Liver (tissue), 10 donors: Measurements from ENCODE around the gene LRPPRC. TPM values are rescaled to one million over a fixed set of nuclear protein-coding genes. Genes with fewer than 3 reads are reported as not detected.

ENCODE experiments used
- DNase-seq: peaks from one replicate; pipeline ENCODE4 v3.0.0-alpha.2; 2017; ENCODE audit warnings: low spot score
- H3K27ac ChIP-seq, 2 donors: one replicate each; pipeline ENCODE4 v1.7.0; 2013; ENCODE audit warnings: inconsistent platforms in 2 of 2, low read length in 2 of 2, control low read depth in 1 of 2, low read depth in 1 of 2, mild to moderate bottlenecking in 1 of 2
- H3K27me3 ChIP-seq, 4 donors: one replicate each; pipeline versions ENCODE4 v1.6.1 to v1.7.0; 2013; ENCODE audit warnings: low read length in 3 of 4, inconsistent platforms in 1 of 4, mild to moderate bottlenecking in 1 of 4, moderate library complexity in 1 of 4; ENCODE audit not compliant: control insufficient read depth in 4 of 4, insufficient read depth in 4 of 4
- H3K36me3 ChIP-seq, 4 donors: one replicate each; pipeline versions ENCODE4 v1.6.1 to v1.7.0; 2013; ENCODE audit warnings: low read length in 3 of 4, mild to moderate bottlenecking in 3 of 4, low read depth in 1 of 4, moderate library complexity in 1 of 4; ENCODE audit not compliant: control insufficient read depth in 4 of 4, insufficient read depth in 3 of 4
- H3K4me1 ChIP-seq, 4 donors: one replicate each; pipeline versions ENCODE4 v1.6.1 to v1.7.0; 2013; ENCODE audit warnings: low read length in 3 of 4, mild to moderate bottlenecking in 3 of 4, moderate library complexity in 1 of 4; ENCODE audit not compliant: control insufficient read depth in 4 of 4, insufficient read depth in 4 of 4
- H3K4me3 ChIP-seq, 3 donors: one replicate each; pipeline versions ENCODE4 v1.6.1 to v1.7.0; 2013; ENCODE audit warnings: low read length in 3 of 3, control low read depth in 1 of 3, low read depth in 1 of 3, mild to moderate bottlenecking in 1 of 3
- H3K9ac ChIP-seq, 2 donors: one replicate each; pipeline ENCODE4 v1.7.0; 2013; ENCODE audit warnings: low read length in 2 of 2, mild to moderate bottlenecking in 2 of 2, moderate library complexity in 2 of 2, control low read depth in 1 of 2, low read depth in 1 of 2
- H3K9me3 ChIP-seq, 4 donors: one replicate each; pipeline versions ENCODE4 v1.6.1 to v1.7.0; 2013; ENCODE audit warnings: low read length in 3 of 4; ENCODE audit not compliant: control insufficient read depth in 4 of 4
- EGR1 ChIP-seq, 2 donors: IDR thresholded peaks; 2 replicates each; pipeline ENCODE4 v1.6.1; 2016 to 2018; ENCODE audit warnings: antibody characterized with exemption in 2 of 2, low read depth in 2 of 2
- FOXA1 ChIP-seq: IDR thresholded peaks from 2 replicates; pipeline ENCODE4 v1.6.1; 2016; ENCODE audit warnings: antibody characterized with exemption
- FOXA2 ChIP-seq: IDR thresholded peaks from 2 replicates; pipeline ENCODE4 v1.6.1; 2016; ENCODE audit warnings: antibody characterized with exemption
- HNF4A ChIP-seq, 2 donors: conservative IDR thresholded peaks; 2 replicates each; pipeline ENCODE4 v1.6.1; 2016; ENCODE audit warnings: antibody characterized with exemption in 2 of 2, mild to moderate bottlenecking in 2 of 2
- HNF4G ChIP-seq: IDR thresholded peaks from 2 replicates; pipeline ENCODE4 v1.6.1; 2016; ENCODE audit warnings: antibody characterized with exemption
- JUND ChIP-seq, 2 donors: IDR thresholded peaks; 2 replicates each; pipeline ENCODE4 v1.6.1; 2016; ENCODE audit warnings: antibody characterized with exemption in 2 of 2
- RAD21 ChIP-seq, 2 donors: IDR thresholded peaks; 2 replicates each; pipeline ENCODE4 v1.6.1; 2016; ENCODE audit warnings: antibody characterized with exemption in 2 of 2, mild to moderate bottlenecking in 2 of 2
- RXRA ChIP-seq, 2 donors: IDR thresholded peaks; 2 replicates each; pipeline ENCODE4 v1.6.1; 2017 to 2018; ENCODE audit warnings: antibody characterized with exemption in 2 of 2, mild to moderate bottlenecking in 1 of 2
- SP1 ChIP-seq: IDR thresholded peaks from 2 replicates; pipeline ENCODE4 v1.6.1; 2018; ENCODE audit warnings: antibody characterized with exemption, mild to moderate bottlenecking
- TAF1 ChIP-seq: conservative IDR thresholded peaks from 2 replicates; pipeline ENCODE4 v1.6.1; 2016; ENCODE audit warnings: antibody characterized with exemption, mild to moderate bottlenecking
- YY1 ChIP-seq: IDR thresholded peaks from 2 replicates; pipeline ENCODE4 v1.6.1; 2016; ENCODE audit warnings: antibody characterized with exemption, mild to moderate bottlenecking
- WGBS: extraction: QIAGEN DNeasy Blood & Tissue Kit; methylation state at CpG from one replicate; pipeline ENCODE4 v1.1.7; 2013; 5-methylcytosine and 5-hydroxymethylcytosine counted together
- polyA plus RNA-seq, 2 donors: library from polyadenylated mRNA; stranded (reverse) in 1 of 2; unstranded in 1 of 2; fragments of 200-250 nt in 1 of 2; fragments of >200 nt in 1 of 2; fragmentation: Nextera tagmentation in 1 of 2; extraction: Ambion mirVana in 1 of 2; gene quantifications; one replicate each; pipeline versions ENCODE4 v1.2.1 to v1.2.3, GENCODE V29; 2013 to 2015
- small RNA-seq: library from RNA; depleted of rRNA; stranded (forward); fragments of <200 nt; gene quantifications from one replicate; pipeline ENCODE3, GENCODE V24; 2014
- total RNA-seq, 2 donors: library from RNA; depleted of rRNA; stranded (reverse); fragments of >200 nt; gene quantifications; one replicate each; pipeline ENCODE4 v1.2.3, GENCODE V29; 2014
- TF ChIP-seq, protein P1 (sequence below): IDR thresholded peaks from 2 replicates; pipeline ENCODE4 v1.6.1; 2016; ENCODE audit warnings: antibody characterized with exemption
- TF ChIP-seq, protein P2 (sequence below): fragments of 150-350 bp; IDR thresholded peaks from 2 replicates; pipeline ENCODE4 v1.5.1; 2017; ENCODE audit warnings: improper control_type of control experiment, low read depth, low read length; ENCODE audit not compliant: missing input control
- TF ChIP-seq, protein P3 (sequence below): IDR thresholded peaks from 2 replicates; pipeline ENCODE4 v1.6.1; 2016; ENCODE audit warnings: antibody characterized with exemption
- donor health status: healthy.
- donor health status: healthy.
- donor health status: healthy.
- donor health status: healthy.
- donor health status: healthy.

The LRPPRC gene
- total and polyA plus RNA-seq, 4 donors = 24.5 to 62.3 (median 34.4) TPM

GRCh38 chr2:43837831-43838559, 157.8 kb downstream of the LRPPRC start:
- DNase-seq = no peak
- no peaks in the 10 kb centered on the region for H3K27me3 ChIP-seq
- peaks cover 3 to 64% (median 46%) of the 10 kb centered on the region in 4 donors for H3K4me1 ChIP-seq
- peak overlapping the region; percentile 15 to 77 (median 58) for H3K4me3 ChIP-seq
- TF ChIP-seq TAF1 = no peak
- TF ChIP-seq RAD21 (IDR thresholded peaks at IDR 0.05) = peak in 1 of 2 donors; percentile 40
- H3K9ac ChIP-seq = peak overlapping the region; percentile 50 to 91
- 40% methylated on average over 21 of the region's 21 CpGs for WGBS
- H3K9me3 ChIP-seq = no peaks in the 10 kb centered on the region
- H3K27ac ChIP-seq = peak overlapping the region; percentile 85 to 89
- H3K36me3 ChIP-seq = peaks cover 0 to 2% (median under 1%) of the 10 kb centered on the region in 4 donors

- H3K36me3 ChIP-seq = peaks cover 2 to 5% (median 3%) of the 10 kb centered on the region in 4 donors
- H3K27me3 ChIP-seq = no peaks in the 10 kb centered on the region
- H3K9ac ChIP-seq = peak overlapping the region; percentile 28 to 91
- H3K9me3 ChIP-seq = no peaks in the 10 kb centered on the region
- no peak for TF ChIP-seq RAD21 (IDR thresholded peaks at IDR 0.05)
- TF ChIP-seq, protein P1, sequence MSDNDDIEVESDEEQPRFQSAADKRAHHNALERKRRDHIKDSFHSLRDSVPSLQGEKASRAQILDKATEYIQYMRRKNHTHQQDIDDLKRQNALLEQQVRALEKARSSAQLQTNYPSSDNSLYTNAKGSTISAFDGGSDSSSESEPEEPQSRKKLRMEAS = no peak
- TF ChIP-seq FOXA1 = no peak
- TF ChIP-seq, protein P2, sequence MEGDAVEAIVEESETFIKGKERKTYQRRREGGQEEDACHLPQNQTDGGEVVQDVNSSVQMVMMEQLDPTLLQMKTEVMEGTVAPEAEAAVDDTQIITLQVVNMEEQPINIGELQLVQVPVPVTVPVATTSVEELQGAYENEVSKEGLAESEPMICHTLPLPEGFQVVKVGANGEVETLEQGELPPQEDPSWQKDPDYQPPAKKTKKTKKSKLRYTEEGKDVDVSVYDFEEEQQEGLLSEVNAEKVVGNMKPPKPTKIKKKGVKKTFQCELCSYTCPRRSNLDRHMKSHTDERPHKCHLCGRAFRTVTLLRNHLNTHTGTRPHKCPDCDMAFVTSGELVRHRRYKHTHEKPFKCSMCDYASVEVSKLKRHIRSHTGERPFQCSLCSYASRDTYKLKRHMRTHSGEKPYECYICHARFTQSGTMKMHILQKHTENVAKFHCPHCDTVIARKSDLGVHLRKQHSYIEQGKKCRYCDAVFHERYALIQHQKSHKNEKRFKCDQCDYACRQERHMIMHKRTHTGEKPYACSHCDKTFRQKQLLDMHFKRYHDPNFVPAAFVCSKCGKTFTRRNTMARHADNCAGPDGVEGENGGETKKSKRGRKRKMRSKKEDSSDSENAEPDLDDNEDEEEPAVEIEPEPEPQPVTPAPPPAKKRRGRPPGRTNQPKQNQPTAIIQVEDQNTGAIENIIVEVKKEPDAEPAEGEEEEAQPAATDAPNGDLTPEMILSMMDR = no peak
- no peak for TF ChIP-seq FOXA2
- TF ChIP-seq TAF1 = no peak
- no peak for TF ChIP-seq EGR1 (IDR thresholded peaks at IDR 0.05; ENCODE audit: low read depth in 2 of 2)
- no peak for TF ChIP-seq JUND (IDR thresholded peaks at IDR 0.05)
- no peak for TF ChIP-seq HNF4A (conservative IDR thresholded peaks at IDR 0.05)
- no peak for TF ChIP-seq SP1
- no peak for TF ChIP-seq YY1
- no peak for TF ChIP-seq RXRA (IDR thresholded peaks at IDR 0.05)
- TF ChIP-seq HNF4G = no peak
- TF ChIP-seq, protein P3, sequence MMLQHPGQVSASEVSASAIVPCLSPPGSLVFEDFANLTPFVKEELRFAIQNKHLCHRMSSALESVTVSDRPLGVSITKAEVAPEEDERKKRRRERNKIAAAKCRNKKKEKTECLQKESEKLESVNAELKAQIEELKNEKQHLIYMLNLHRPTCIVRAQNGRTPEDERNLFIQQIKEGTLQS = no peak
- 39% methylated on average over 4 of the region's 4 CpGs for WGBS
- no peak overlapping the region for H3K27ac ChIP-seq
- peaks cover 3 to 56% (median 40%) of the 10 kb centered on the region in 4 donors for H3K4me1 ChIP-seq
- no peak for DNase-seq
- H3K4me3 ChIP-seq = peak overlapping the region in 2 of 3 donors; percentile 58 to 77
These were observed 158.8 kb downstream of the LRPPRC start for GRCh38 chr2:43837033-43837432.

Small RNA genes within 50 kb of the gene (small RNA-seq; reads per million reads assigned to genes)
- gene RN7SL455P (not detected), gene RNU6-1048P (not detected)

Other genes starting within 250 kb of the LRPPRC start
- gene DYNC2LI1, start 221.9 kb downstream of the LRPPRC start, total RNA-seq = 1 to 10 TPM; 5.6 to 6.1 TPM
- 1 to 10 TPM; 5.4 to 5.7 TPM for gene DYNC2LI1, start 221.9 kb downstream of the LRPPRC start, polyA plus RNA-seq
- 10 to 100 TPM; 15.4 to 58.3 TPM for gene ABCG5, start 157.2 kb downstream of the LRPPRC start, total RNA-seq
- gene ABCG5, start 157.2 kb downstream of the LRPPRC start, polyA plus RNA-seq = 10 to 100 TPM; 18.7 to 63.8 TPM
- 10 to 100 TPM; 16.8 to 81.2 TPM for gene ABCG8, start 157.0 kb downstream of the LRPPRC start, total RNA-seq
- 10 to 100 TPM; 28.1 to 46.9 TPM for gene ABCG8, start 157.0 kb downstream of the LRPPRC start, polyA plus RNA-seq
- gene PPM1B, start 172.9 kb upstream of the LRPPRC start, total RNA-seq = 10 to 100 TPM; 36.4 to 38.5 TPM
- gene PPM1B, start 172.9 kb upstream of the LRPPRC start, polyA plus RNA-seq = 10 to 100 TPM; 13.5 to 25.2 TPM